ENCODE data around the gene MAGEA2B. TPM values are rescaled to one million over a fixed set of nuclear protein-coding genes. Genes with fewer than 3 reads are reported as not detected.

MAGEA2B gene
- total RNA-seq, 2 experiments from 2014 or later = not detected

Other genes with a start within 250 kb of the MAGEA2B start
- gene GABRQ, start 76.7 kb upstream of the MAGEA2B start, total RNA-seq = not detected
- not detected for gene MAGEA3, start 15.8 kb upstream of the MAGEA2B start, total RNA-seq
- gene CSAG2, start 5.4 kb upstream of the MAGEA2B start, total RNA-seq = under 1 TPM in 1 of 2 experiments, not detected in 1; 0.88 TPM
- not detected for gene CSAG1, start 19.1 kb downstream of the MAGEA2B start, total RNA-seq
- gene MAGEA12, start 19.1 kb downstream of the MAGEA2B start, total RNA-seq = not detected
- not detected for gene MAGEA2, start 39.2 kb downstream of the MAGEA2B start, total RNA-seq
- 1 to 10 TPM in 1 of 2 experiments, not detected in 1; 1.3 TPM for gene CSAG3, start 44.6 kb downstream of the MAGEA2B start, total RNA-seq
- not detected for gene MAGEA6, start 55.1 kb downstream of the MAGEA2B start, total RNA-seq
- 10 to 100 TPM; 12.3 to 12.6 TPM for gene CETN2, start 116.1 kb downstream of the MAGEA2B start, total RNA-seq
- 10 to 100 TPM; 20.2 to 23.3 TPM for gene NSDHL, start 116.4 kb downstream of the MAGEA2B start, total RNA-seq
- gene ZNF185, start 183.4 kb downstream of the MAGEA2B start, total RNA-seq = 1 to 10 TPM in 1 of 2 experiments, under 1 TPM in 1; 0.82 to 1.4 TPM

Measured in activated CD4-positive, alpha-beta memory T cell treated with anti-CD3 and anti-CD28 coated beads for 36 hours (primary cell).